Occipital lobe (tissue), 2 donors: ENCODE measurements around the gene CALHM5. TPM values are rescaled to one million over a fixed set of nuclear protein-coding genes. Genes with fewer than 3 reads are reported as not detected.

Experiments used
- DNase-seq: peaks from one replicate; lab custom pipeline; 2025; lab: John Stamatoyannopoulos, UW
- total RNA-seq: library from RNA; depleted of rRNA; stranded (reverse); fragments of >200 nt; gene quantifications from one replicate; pipeline ENCODE4 v1.2.3, GENCODE V29; 2014

Gene CALHM5
- total RNA-seq, 1 donor from 2014 or later = 0.78 TPM

- no peak for DNase-seq
Measured at GRCh38 chr6:116547358-116547757, 35.9 kb downstream of the CALHM5 start.

- DNase-seq = no peak
Measured at GRCh38 chr6:116550796-116551195, 39.4 kb downstream of the CALHM5 start.

- DNase-seq = no peak
Measured at GRCh38 chr6:116553451-116553850, 42.0 kb downstream of the CALHM5 start, which contains the start of gene CALHM4. Gene CALHM4 (plus strand): TSS chr6:116553751. CDS start chr6:116553794, 43 bp downstream.

- no peak for DNase-seq
Measured at GRCh38 chr6:116556065-116556464, 44.6 kb downstream of the CALHM5 start.

- no peak for DNase-seq
Measured at GRCh38 chr6:116556814-116557415, 45.5 kb downstream of the CALHM5 start.

- no peak for DNase-seq
Measured at GRCh38 chr6:116557893-116558292, 46.5 kb downstream of the CALHM5 start.

GRCh38 chr6:116560130-116560529, 48.7 kb downstream of the CALHM5 start:
- no peak for DNase-seq

- DNase-seq = peak; percentile 26
Measured at GRCh38 chr6:116561377-116562018, 50.1 kb downstream of the CALHM5 start.

- DNase-seq = no peak
Measured at GRCh38 chr6:116562019-116562403, 50.6 kb downstream of the CALHM5 start.

- no peak for DNase-seq
Measured at GRCh38 chr6:116562614-116563013, 51.2 kb downstream of the CALHM5 start.

GRCh38 chr6:116563830-116564229, 52.4 kb downstream of the CALHM5 start:
- DNase-seq = no peak

- no peak for DNase-seq
Measured at GRCh38 chr6:116564311-116564710, 52.9 kb downstream of the CALHM5 start.

- peak; percentile 19 for DNase-seq
Measured at GRCh38 chr6:116564921-116565872, 53.8 kb downstream of the CALHM5 start.

GRCh38 chr6:116568111-116568510, 56.7 kb downstream of the CALHM5 start:
- no peak for DNase-seq

GRCh38 chr6:116568821-116569755, 57.6 kb downstream of the CALHM5 start:
- DNase-seq = no peak

GRCh38 chr6:116570856-116571682, 59.6 kb downstream of the CALHM5 start, which contains the start of gene RWDD1:
Gene RWDD1 (plus strand): TSS chr6:116571504. CDS start chr6:116571583, 79 bp downstream.
- peak; percentile 100 for DNase-seq

- no peak for DNase-seq
Measured at GRCh38 chr6:116571683-116572000, 60.2 kb downstream of the CALHM5 start.

GRCh38 chr6:116572162-116572561, 60.7 kb downstream of the CALHM5 start:
- DNase-seq = no peak
